H1 (cell line): ENCODE results near the gene PDS5A. TPM values are rescaled to one million over a fixed set of nuclear protein-coding genes. Genes with fewer than 3 reads are reported as not detected.
"Not testable (repeated sequence)": the region's sequence is repeated elsewhere in the genome, so short reads cannot be mapped to it uniquely, and the experiment has no call there.

Experiments used
- CTCF ChIA-PET: fragments of 300-600 bp; sonication (Branson Sonifier 250); formaldehyde crosslinking; loops from one replicate; lab custom pipeline; 2021; ENCODE audit not compliant: partially characterized antibody; lab: Charles Lee
- POLR2A ChIA-PET: fragments of 300-600 bp; sonication (Branson Sonifier 250); formaldehyde crosslinking; loops from one replicate; lab custom pipeline; 2021; ENCODE audit warnings: inconsistent platforms; ENCODE audit not compliant: partially characterized antibody; lab: Charles Lee
- DNase-seq, 2 experiments: peaks; one replicate each; pipeline versions ENCODE4 v3.0.0 to v3.0.0-alpha.2; 2010 to 2022; ENCODE audit warnings: low spot score in 2 of 2, low read depth in 1 of 2, mixed read lengths in 1 of 2
- FAIRE-seq: peaks from 2 replicates; lab custom pipeline; 2011; peaks lifted over from hg19 to GRCh38; lab: Jason Lieb, UNC
- H2AFZ ChIP-seq: 2 replicates; pipeline ENCODE4 v1.8.1; 2012; ENCODE audit warnings: low read length, inconsistent platforms
- H2AK5ac ChIP-seq: 2 replicates; pipeline ENCODE4 v1.6.1; 2013; ENCODE audit warnings: low read depth, low read length
- H2BK120ac ChIP-seq: replicated peaks from 2 replicates; pipeline ENCODE3; 2013; ENCODE audit warnings: low read depth, low read length, inconsistent platforms
- H2BK12ac ChIP-seq: 2 replicates; pipeline ENCODE4 v1.6.1; 2013; ENCODE audit warnings: low read depth, low read length
- H2BK15ac ChIP-seq: 2 replicates; pipeline ENCODE4 v1.6.1; 2013; ENCODE audit warnings: low read length
- H2BK20ac ChIP-seq: 2 replicates; pipeline ENCODE4 v1.6.1; 2013; ENCODE audit warnings: low read length
- H2BK5ac ChIP-seq: 2 replicates; pipeline ENCODE4 v1.6.1; 2013; ENCODE audit warnings: low read depth, low read length
- H3K14ac ChIP-seq: 2 replicates; pipeline ENCODE4 v1.6.1; 2013; ENCODE audit warnings: inconsistent platforms; ENCODE audit not compliant: insufficient read length
- H3K18ac ChIP-seq: 2 replicates; pipeline ENCODE4 v1.6.1; 2013; ENCODE audit warnings: low read length; ENCODE audit errors: extremely low read depth
- H3K23ac ChIP-seq: 2 replicates; pipeline ENCODE4 v1.6.1; 2013; ENCODE audit warnings: inconsistent platforms; ENCODE audit not compliant: insufficient read length
- H3K23me2 ChIP-seq: 2 replicates; pipeline ENCODE4 v1.6.1; 2013; ENCODE audit warnings: low read depth, low read length
- H3K27ac ChIP-seq: 2 replicates; pipeline ENCODE4 v1.6.1; 2011; ENCODE audit warnings: low read depth, low read length, inconsistent platforms
- H3K27me3 ChIP-seq, 4 experiments: replicated peaks in 1 of 4; 1 replicate in 1 of 4; 2 replicates in 3 of 4; pipeline versions ENCODE4 v1.6.1 to v1.8.1; 2011 to 2013; ENCODE audit warnings: low read length in 3 of 4, mild to moderate bottlenecking in 3 of 4, inconsistent platforms in 2 of 4, mixed read lengths in 2 of 4, moderate library complexity in 1 of 4; ENCODE audit not compliant: control insufficient read depth in 3 of 4, insufficient read depth in 3 of 4; ENCODE audit errors: extremely low read depth in 1 of 4
- H3K36me3 ChIP-seq, 4 experiments: 2 replicates each; pipeline versions ENCODE4 v1.6.1 to v1.8.1; 2011 to 2013; ENCODE audit warnings: mild to moderate bottlenecking in 4 of 4, low read length in 3 of 4, moderate library complexity in 2 of 4, control low read depth in 1 of 4, inconsistent platforms in 1 of 4; ENCODE audit not compliant: insufficient read depth in 4 of 4, control insufficient read depth in 2 of 4
- H3K4ac ChIP-seq: replicated peaks from 2 replicates; pipeline ENCODE3; 2013; ENCODE audit warnings: low read length, low read depth, mixed read lengths, inconsistent platforms; ENCODE audit not compliant: insufficient read length
- H3K4me1 ChIP-seq, 4 experiments: replicated peaks in 1 of 4; 1 replicate in 1 of 4; 2 replicates in 3 of 4; pipeline versions ENCODE4 v1.6.1 to v1.8.1; 2011 to 2013; ENCODE audit warnings: low read length in 3 of 4, inconsistent platforms in 2 of 4, mixed read lengths in 1 of 4; ENCODE audit not compliant: insufficient read depth in 4 of 4, control insufficient read depth in 3 of 4
- H3K4me2 ChIP-seq, 2 experiments: 2 replicates each; pipeline versions ENCODE4 v1.6.1 to v1.8.1; 2011 to 2013; ENCODE audit warnings: low read depth in 2 of 2, low read length in 2 of 2, control low read depth in 1 of 2, inconsistent platforms in 1 of 2, mild to moderate bottlenecking in 1 of 2; ENCODE audit not compliant: insufficient read depth in 1 of 2
- H3K4me3 ChIP-seq, 4 experiments: fragments of 200-600, 300-600 bp in 1 of 4; sonication (generic), shearing (Covaris generic), sonication (Bioruptor Twin) in 1 of 4; 2 replicates each; pipeline versions ENCODE4 v1.5.1 to v1.8.1; 2011 to 2016; ENCODE audit warnings: low read length in 4 of 4, low read depth in 3 of 4, control low read depth in 2 of 4, inconsistent platforms in 2 of 4, mild to moderate bottlenecking in 2 of 4, mixed read lengths in 1 of 4, moderate library complexity in 1 of 4; ENCODE audit not compliant: insufficient read depth in 2 of 4; ENCODE audit errors: extremely low read depth in 1 of 4
- H3K56ac ChIP-seq: replicated peaks from 2 replicates; pipeline ENCODE3; 2013; ENCODE audit warnings: low read depth, mild to moderate bottlenecking, mixed read lengths, low read length, inconsistent platforms; ENCODE audit not compliant: insufficient read length
- H3K79me1 ChIP-seq: 2 replicates; pipeline ENCODE4 v1.6.1; 2013; ENCODE audit warnings: low read depth, low read length, control low read depth
- H3K79me2 ChIP-seq, 2 experiments: 2 replicates each; pipeline versions ENCODE4 v1.6.1 to v1.8.1; 2012 to 2013; ENCODE audit warnings: low read length in 2 of 2, mild to moderate bottlenecking in 2 of 2, inconsistent platforms in 1 of 2; ENCODE audit not compliant: insufficient read depth in 2 of 2, control insufficient read depth in 1 of 2
- H3K9ac ChIP-seq, 4 experiments: replicated peaks in 1 of 4; 1 replicate in 1 of 4; 2 replicates in 3 of 4; pipeline versions ENCODE4 v1.6.1 to v1.8.1; 2011 to 2013; ENCODE audit warnings: low read depth in 3 of 4, low read length in 3 of 4, control low read depth in 2 of 4, mild to moderate bottlenecking in 2 of 4, moderate library complexity in 2 of 4, inconsistent platforms in 1 of 4; ENCODE audit errors: extremely low read depth in 1 of 4
- H3K9me3 ChIP-seq, 2 experiments: 2 replicates each; pipeline versions ENCODE4 v1.6.1 to v1.8.1; 2012 to 2013; ENCODE audit warnings: mild to moderate bottlenecking in 2 of 2, moderate library complexity in 2 of 2, control low read depth in 1 of 2, inconsistent platforms in 1 of 2, low read depth in 1 of 2, low read length in 1 of 2, mixed read lengths in 1 of 2; ENCODE audit not compliant: insufficient read depth in 2 of 2
- H4K20me1 ChIP-seq, 2 experiments: replicated peaks in 1 of 2; 2 replicates each; pipeline versions ENCODE3 to v1.8.1; 2011 to 2013; ENCODE audit warnings: inconsistent platforms in 2 of 2, low read length in 2 of 2, mild to moderate bottlenecking in 1 of 2; ENCODE audit not compliant: insufficient read depth in 2 of 2, control insufficient read depth in 1 of 2
- H4K5ac ChIP-seq: 2 replicates; pipeline ENCODE4 v1.6.1; 2013; ENCODE audit warnings: low read length, low read depth, mixed read lengths, inconsistent platforms; ENCODE audit not compliant: insufficient read length
- H4K8ac ChIP-seq: 2 replicates; pipeline ENCODE4 v1.8.0; 2013; ENCODE audit warnings: mild to moderate bottlenecking, moderate library complexity, low read length, inconsistent platforms; ENCODE audit not compliant: insufficient read depth; ENCODE audit errors: extremely low read depth
- H4K91ac ChIP-seq: replicated peaks from 2 replicates; pipeline ENCODE3; 2013; ENCODE audit warnings: low read length, mixed read lengths, inconsistent platforms; ENCODE audit not compliant: insufficient read length
- WGBS, 2 experiments: shearing (Covaris generic) in 1 of 2; methylation state at CpG; one replicate each; pipeline versions ENCODE4 v1.1.6 to v1.1.7; 2013 to 2015; ENCODE audit warnings: low lambda C conversion rate in 2 of 2, mixed read lengths in 2 of 2, inconsistent platforms in 1 of 2, low coverage in 1 of 2, missing lambda C conversion rate in 1 of 2; ENCODE audit not compliant: insufficient replicate concordance in 2 of 2, insufficient coverage in 1 of 2, insufficient read length in 1 of 2; ENCODE audit errors: extremely low coverage in 1 of 2, missing lambda C conversion rate in 1 of 2; 5-methylcytosine and 5-hydroxymethylcytosine counted together
- polyA plus RNA-seq, 7 experiments: library from polyadenylated mRNA; depleted of rRNA in 3 of 7; stranded (reverse) in 5 of 7; unstranded in 2 of 7; fragments of >200 nt in 5 of 7; fragments of 200-250 nt in 2 of 7; gene quantifications; 1 replicate in 5 of 7; 2 replicates in 1 of 7; 4 replicates in 1 of 7; pipeline versions ENCODE4 v1.2.1 to v1.2.3, GENCODE V29; 2011 to 2013; ENCODE audit warnings: missing spikeins in 2 of 7, mixed read lengths in 2 of 7
- total RNA-seq: library from RNA; stranded (reverse); fragmentation: NEBNext Ultra II Directional; extraction: Animal tissue kit (Norgen Biotek cat#: 25700); gene quantifications from 2 replicates; pipeline ENCODE4 v1.2.1, GENCODE V29; 2021

The PDS5A gene
- total and polyA plus RNA-seq, 2 of the 8 experiments (the other 6 are each of a cell fraction or from before 2014, with no cell fraction given), result 15.5 to 76.6 TPM

GRCh38 chr4:39905019-39905418 lies 72.7 kb downstream of the PDS5A start:
- 98% methylated on average over 6 of the region's 6 CpGs; no CpG with 5 or more reads in 1 of the 2 experiments for WGBS, 2 experiments
- H3K27ac ChIP-seq, H2BK120ac ChIP-seq, H3K4me2 ChIP-seq, H3K23me2 ChIP-seq, H3K79me1 ChIP-seq, H2BK15ac ChIP-seq, H3K14ac ChIP-seq, H3K4ac ChIP-seq, H3K18ac ChIP-seq, H3K23ac ChIP-seq, H2AFZ ChIP-seq, H3K56ac ChIP-seq, H3K9me3 ChIP-seq, FAIRE-seq, H4K5ac ChIP-seq, H3K79me2 ChIP-seq, H2BK5ac ChIP-seq, DNase-seq, H4K20me1 ChIP-seq, H2AK5ac ChIP-seq, H4K91ac ChIP-seq, H2BK20ac ChIP-seq, H3K4me1 ChIP-seq, H3K4me3 ChIP-seq, H3K27me3 ChIP-seq, H2BK12ac ChIP-seq, H4K8ac ChIP-seq, H3K9ac ChIP-seq: not testable (repeated sequence)
- peaks cover 0 to 38% (median 8%) of the 10 kb centered on the region in 4 experiments; a peak in 5 of 8 replicates for H3K36me3 ChIP-seq
- ChIA-PET CTCF (interaction anchor here (0.9 kb wide), 1 partner anchor 15 kb away, joined by 3 read pairs; no protein-coding TSS in a partner anchor), POLR2A (interaction anchor here (0.8 kb wide), 1 partner anchor 23 kb away, joined by 3 read pairs; no protein-coding TSS in a partner anchor)
